HepG2 (cell line): Measurements from ENCODE around the gene USF2.

ENCODE experiments used
- GPN1 ChIP-seq: sonication (generic); formaldehyde crosslinking; IDR thresholded peaks from 2 replicates; pipeline ENCODE4 v1.5.1; 2020; ENCODE audit warnings: missing genetic modification reagents, borderline replicate concordance
- ZNF235 ChIP-seq: sonication (generic); formaldehyde crosslinking; IDR thresholded peaks from 2 replicates; pipeline ENCODE4 v1.8.1; 2023; ENCODE audit warnings: mild to moderate bottlenecking, missing genetic modification reagents, borderline replicate concordance

DNA sequence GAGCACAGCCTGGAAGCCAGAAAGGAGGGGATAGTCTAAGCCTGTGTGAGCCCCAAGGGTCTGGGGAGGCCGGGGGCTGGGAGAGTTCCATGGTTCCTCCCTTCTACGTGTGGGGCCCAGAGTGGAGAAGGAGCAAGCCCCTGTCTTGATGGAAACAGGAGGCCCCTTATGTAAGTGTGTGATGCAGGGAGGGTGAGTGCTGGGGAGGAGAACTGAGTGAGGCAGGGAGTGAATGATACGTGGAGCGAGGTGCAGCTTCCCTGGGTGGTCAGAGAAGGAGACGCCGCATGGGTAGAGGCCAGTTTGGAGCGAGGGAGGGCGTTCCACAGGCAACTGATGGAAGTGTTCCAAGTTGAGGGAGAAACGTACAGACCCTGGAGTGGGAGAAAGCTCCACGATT, 39.2 kb downstream of the USF2 start:
- TF ChIP-seq ZNF235 (CRISPR knock-in tag) (no peak), GPN1 (CRISPR knock-in tag) (no peak)
